DOHH2 (cell line): ENCODE data around the gene SAMD15.

ENCODE experiments used
- EZH2phosphoT487 ChIP-seq: fragments of 200-600 bp; sonication (generic); IDR thresholded peaks from 2 replicates; pipeline ENCODE4 v1.6.1; 2017; ENCODE audit warnings: borderline replicate concordance, mild to moderate bottlenecking, antibody characterized with exemption, low read length, moderate library complexity, mixed read lengths
- TF ChIP-seq, protein P1 (sequence below): fragments of 200-600 bp; sonication (generic); IDR thresholded peaks from one replicate; pipeline ENCODE4 v1.5.1; 2014; ENCODE audit warnings: antibody characterized with exemption, mild to moderate bottlenecking, low read depth, low read length; ENCODE audit not compliant: poor library complexity, severe bottlenecking

DNA sequence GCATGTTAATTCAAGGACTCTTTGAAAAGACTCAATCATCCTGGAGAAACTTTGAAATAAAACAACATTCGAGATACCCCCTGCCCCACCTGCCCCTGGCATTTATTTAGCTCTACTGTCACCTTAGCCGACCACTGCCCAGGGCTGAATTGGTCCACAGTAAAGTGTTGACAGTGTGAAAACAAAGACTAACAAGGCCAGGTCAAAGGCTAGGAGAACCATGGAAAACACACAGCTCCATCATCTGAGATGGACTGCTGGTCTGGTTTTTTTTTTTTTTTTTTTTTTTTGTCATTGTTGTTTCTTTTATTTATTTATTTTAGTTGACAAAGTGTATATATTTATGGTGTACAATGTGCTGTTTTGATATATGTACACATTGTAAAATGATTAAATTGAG lies 30.7 kb upstream of the SAMD15 start:
- TF ChIP-seq, protein P1, sequence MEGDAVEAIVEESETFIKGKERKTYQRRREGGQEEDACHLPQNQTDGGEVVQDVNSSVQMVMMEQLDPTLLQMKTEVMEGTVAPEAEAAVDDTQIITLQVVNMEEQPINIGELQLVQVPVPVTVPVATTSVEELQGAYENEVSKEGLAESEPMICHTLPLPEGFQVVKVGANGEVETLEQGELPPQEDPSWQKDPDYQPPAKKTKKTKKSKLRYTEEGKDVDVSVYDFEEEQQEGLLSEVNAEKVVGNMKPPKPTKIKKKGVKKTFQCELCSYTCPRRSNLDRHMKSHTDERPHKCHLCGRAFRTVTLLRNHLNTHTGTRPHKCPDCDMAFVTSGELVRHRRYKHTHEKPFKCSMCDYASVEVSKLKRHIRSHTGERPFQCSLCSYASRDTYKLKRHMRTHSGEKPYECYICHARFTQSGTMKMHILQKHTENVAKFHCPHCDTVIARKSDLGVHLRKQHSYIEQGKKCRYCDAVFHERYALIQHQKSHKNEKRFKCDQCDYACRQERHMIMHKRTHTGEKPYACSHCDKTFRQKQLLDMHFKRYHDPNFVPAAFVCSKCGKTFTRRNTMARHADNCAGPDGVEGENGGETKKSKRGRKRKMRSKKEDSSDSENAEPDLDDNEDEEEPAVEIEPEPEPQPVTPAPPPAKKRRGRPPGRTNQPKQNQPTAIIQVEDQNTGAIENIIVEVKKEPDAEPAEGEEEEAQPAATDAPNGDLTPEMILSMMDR = no peak
- TF ChIP-seq EZH2phosphoT487 = no peak
